ENCODE data around the gene CREBBP.

CREBBP gene

DNA sequence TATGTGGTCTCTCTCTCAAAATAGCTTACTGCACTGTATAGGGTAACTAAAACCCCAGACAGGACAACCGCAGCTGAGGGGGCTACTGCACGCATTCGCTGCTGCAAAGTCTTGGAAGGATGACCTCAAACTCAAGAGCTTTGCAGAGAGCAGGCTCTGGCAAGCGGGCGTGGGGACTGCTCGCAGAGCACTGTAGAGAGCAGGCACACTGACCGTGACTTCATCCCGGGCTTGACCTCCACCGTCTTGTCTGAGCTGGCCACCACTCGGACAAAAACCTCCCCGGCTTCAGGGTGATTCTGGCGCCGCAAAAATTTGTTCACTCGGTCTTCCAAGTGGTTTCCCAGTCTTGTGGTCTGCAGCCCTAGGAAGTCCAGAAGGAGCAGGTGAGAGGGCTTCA lies 140.3 kb downstream of the CREBBP start:
- no peaks in the 10 kb centered on the region for H3K4me1 ChIP-seq (ENCODE audit: control insufficient read depth, insufficient read depth, low read length, poor library complexity, severe bottlenecking)
- H3K4me3 ChIP-seq (ENCODE audit: insufficient read depth, low read depth, low read length, poor library complexity, severe bottlenecking) = no peak overlapping the region
- no peaks in the 10 kb centered on the region for H3K9me3 ChIP-seq (ENCODE audit: control insufficient read depth, low read length)
- DNase-seq = no peak
- H3K27ac ChIP-seq (ENCODE audit: insufficient read depth, low read length, poor library complexity, severe bottlenecking) = no peak overlapping the region
- peaks cover 92% of the 10 kb centered on the region for H3K36me3 ChIP-seq (ENCODE audit: control insufficient read depth, insufficient read depth, low read length)
- H3K27me3 ChIP-seq (replicated peaks; ENCODE audit: control insufficient read depth, insufficient read depth, low read length, poor library complexity, severe bottlenecking) = no peaks in the 10 kb centered on the region

DNA sequence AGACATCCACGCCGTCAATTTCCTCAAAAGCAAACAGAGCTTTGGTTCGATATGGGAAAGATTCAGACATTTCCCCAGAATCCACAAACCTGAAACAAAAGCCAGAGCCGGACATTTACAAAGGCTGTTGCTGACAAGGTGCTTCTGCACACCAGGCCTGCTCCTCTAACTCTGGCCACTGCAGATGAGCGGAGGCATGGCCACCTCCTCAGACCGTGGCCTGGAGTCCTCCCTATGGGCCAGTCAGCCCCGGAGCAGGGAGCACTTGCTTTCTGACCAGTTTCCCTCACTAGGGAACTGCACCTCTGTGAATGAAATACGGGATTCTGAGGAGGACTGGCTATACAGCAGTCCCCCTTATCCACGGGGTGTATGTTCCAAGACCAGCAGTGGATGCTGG lies 140.9 kb downstream of the CREBBP start:
- Histone ChIP-seq H3K27ac (ENCODE audit: insufficient read depth, low read length, poor library complexity, severe bottlenecking) (no peak overlapping the region), H3K36me3 (ENCODE audit: control insufficient read depth, insufficient read depth, low read length) (peaks cover 92% of the 10 kb centered on the region), H3K4me1 (ENCODE audit: control insufficient read depth, insufficient read depth, low read length, poor library complexity, severe bottlenecking) (no peaks in the 10 kb centered on the region), H3K27me3 (replicated peaks; ENCODE audit: control insufficient read depth, insufficient read depth, low read length, poor library complexity, severe bottlenecking) (no peaks in the 10 kb centered on the region), H3K9me3 (ENCODE audit: control insufficient read depth, low read length) (no peaks in the 10 kb centered on the region), H3K4me3 (ENCODE audit: insufficient read depth, low read depth, low read length, poor library complexity, severe bottlenecking) (no peak overlapping the region)
- DNase-seq = no peak

DNA sequence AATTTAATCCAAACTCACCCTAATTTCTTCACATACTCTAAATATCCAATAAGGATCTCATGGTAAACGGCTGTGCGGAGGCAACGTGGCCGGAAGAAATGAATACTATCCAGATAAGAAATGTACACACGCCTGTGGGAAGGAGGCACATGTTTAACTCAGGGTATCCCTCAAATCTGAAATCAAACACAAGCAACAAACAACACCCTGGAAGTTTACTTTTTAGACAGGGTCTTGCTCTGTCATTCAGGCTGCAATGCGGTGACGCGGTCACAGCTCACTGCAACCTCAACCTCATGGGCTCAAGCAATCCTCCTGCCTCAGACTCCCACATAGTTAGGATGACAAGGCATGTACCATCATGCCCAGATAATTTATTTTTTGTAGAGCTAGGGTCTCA lies 142.0 kb downstream of the CREBBP start:
- H3K36me3 ChIP-seq (ENCODE audit: control insufficient read depth, insufficient read depth, low read length) = peaks cover 92% of the 10 kb centered on the region

DNA sequence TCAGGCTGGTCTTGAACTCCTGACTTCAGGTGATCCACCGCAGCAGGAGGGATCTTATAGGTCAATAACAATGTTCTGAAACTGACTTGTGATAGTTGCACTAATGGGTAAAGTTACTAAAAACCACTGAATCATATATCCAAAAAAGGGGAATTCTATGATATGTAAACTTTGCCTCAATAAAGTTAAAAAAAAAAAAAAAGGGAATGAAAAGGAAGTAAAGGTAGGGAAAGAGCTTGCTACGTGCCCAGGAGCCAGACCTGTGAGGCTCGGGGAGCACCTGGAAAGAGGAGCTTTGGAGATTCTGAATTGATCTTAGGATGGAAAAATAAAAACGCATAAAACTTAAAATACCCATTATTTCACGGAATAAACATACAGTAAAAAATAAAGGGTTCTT lies 142.4 kb downstream of the CREBBP start:
- Histone ChIP-seq H3K4me3 (ENCODE audit: insufficient read depth, low read depth, low read length, poor library complexity, severe bottlenecking) (no peak overlapping the region), H3K27me3 (replicated peaks; ENCODE audit: control insufficient read depth, insufficient read depth, low read length, poor library complexity, severe bottlenecking) (no peaks in the 10 kb centered on the region), H3K4me1 (ENCODE audit: control insufficient read depth, insufficient read depth, low read length, poor library complexity, severe bottlenecking) (no peaks in the 10 kb centered on the region), H3K27ac (ENCODE audit: insufficient read depth, low read length, poor library complexity, severe bottlenecking) (no peak overlapping the region), H3K9me3 (ENCODE audit: control insufficient read depth, low read length) (no peaks in the 10 kb centered on the region), H3K36me3 (ENCODE audit: control insufficient read depth, insufficient read depth, low read length) (peaks cover 88% of the 10 kb centered on the region)
- no peak for DNase-seq

More for the DNA sequence above, 142.0 kb downstream of the CREBBP start:
- DNase-seq = no peak
- H3K9me3 ChIP-seq (ENCODE audit: control insufficient read depth, low read length) = no peaks in the 10 kb centered on the region
- H3K27me3 ChIP-seq (replicated peaks; ENCODE audit: control insufficient read depth, insufficient read depth, low read length, poor library complexity, severe bottlenecking) = no peaks in the 10 kb centered on the region
- H3K27ac ChIP-seq (ENCODE audit: insufficient read depth, low read length, poor library complexity, severe bottlenecking) = no peak overlapping the region
- H3K4me1 ChIP-seq (ENCODE audit: control insufficient read depth, insufficient read depth, low read length, poor library complexity, severe bottlenecking) = no peaks in the 10 kb centered on the region
- H3K4me3 ChIP-seq (ENCODE audit: insufficient read depth, low read depth, low read length, poor library complexity, severe bottlenecking) = no peak overlapping the region

DNA sequence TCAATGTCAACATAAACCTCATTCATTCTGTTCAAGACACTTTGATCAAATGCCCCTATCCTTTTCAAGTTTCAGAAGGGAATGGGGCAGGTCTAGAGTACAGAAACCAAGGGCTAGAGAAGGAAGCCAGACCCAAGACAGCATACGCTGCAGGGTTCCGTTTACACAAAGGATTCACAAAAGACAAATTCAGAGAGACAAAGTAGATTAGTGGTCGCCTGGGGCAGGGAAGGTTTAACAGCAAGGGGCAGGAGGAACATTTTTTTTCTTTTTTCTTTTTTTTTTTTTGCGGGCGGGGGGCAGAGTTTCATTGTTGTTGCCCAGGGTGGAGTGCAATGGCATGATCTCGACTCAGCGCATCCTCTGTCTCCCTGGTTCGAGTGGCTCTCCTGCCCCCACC lies 143.3 kb downstream of the CREBBP start:
- Histone ChIP-seq H3K9me3 (ENCODE audit: control insufficient read depth, low read length) (no peaks in the 10 kb centered on the region), H3K36me3 (ENCODE audit: control insufficient read depth, insufficient read depth, low read length) (peaks cover 83% of the 10 kb centered on the region), H3K4me1 (ENCODE audit: control insufficient read depth, insufficient read depth, low read length, poor library complexity, severe bottlenecking) (no peaks in the 10 kb centered on the region), H3K27me3 (replicated peaks; ENCODE audit: control insufficient read depth, insufficient read depth, low read length, poor library complexity, severe bottlenecking) (no peaks in the 10 kb centered on the region), H3K27ac (ENCODE audit: insufficient read depth, low read length, poor library complexity, severe bottlenecking) (no peak overlapping the region), H3K4me3 (ENCODE audit: insufficient read depth, low read depth, low read length, poor library complexity, severe bottlenecking) (no peak overlapping the region)
- no peak for DNase-seq

DNA sequence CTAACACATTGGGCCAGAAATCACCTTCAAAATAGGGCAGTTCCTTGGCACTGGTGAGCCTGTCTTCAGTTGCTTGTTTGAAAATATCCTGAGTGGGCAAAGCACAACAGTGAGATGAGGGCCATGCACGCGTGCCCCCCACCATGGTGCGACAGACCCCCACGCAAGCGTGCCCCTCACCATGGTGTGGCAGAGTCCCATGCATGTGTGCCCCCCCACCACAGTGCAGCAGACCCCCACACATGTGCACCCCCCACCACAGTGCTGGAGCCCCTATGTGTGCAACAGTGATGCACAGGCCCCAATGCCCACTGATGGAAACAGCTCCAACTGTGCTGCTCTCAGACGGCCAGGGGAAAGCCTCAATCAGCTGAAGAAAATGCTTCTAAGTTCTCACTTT lies 144.4 kb downstream of the CREBBP start:
- Histone ChIP-seq H3K36me3 (ENCODE audit: control insufficient read depth, insufficient read depth, low read length) (peaks cover 84% of the 10 kb centered on the region), H3K4me1 (ENCODE audit: control insufficient read depth, insufficient read depth, low read length, poor library complexity, severe bottlenecking) (no peaks in the 10 kb centered on the region), H3K27me3 (replicated peaks; ENCODE audit: control insufficient read depth, insufficient read depth, low read length, poor library complexity, severe bottlenecking) (no peaks in the 10 kb centered on the region), H3K27ac (ENCODE audit: insufficient read depth, low read length, poor library complexity, severe bottlenecking) (no peak overlapping the region), H3K9me3 (ENCODE audit: control insufficient read depth, low read length) (no peaks in the 10 kb centered on the region), H3K4me3 (ENCODE audit: insufficient read depth, low read depth, low read length, poor library complexity, severe bottlenecking) (no peak overlapping the region)
- DNase-seq = no peak

DNA sequence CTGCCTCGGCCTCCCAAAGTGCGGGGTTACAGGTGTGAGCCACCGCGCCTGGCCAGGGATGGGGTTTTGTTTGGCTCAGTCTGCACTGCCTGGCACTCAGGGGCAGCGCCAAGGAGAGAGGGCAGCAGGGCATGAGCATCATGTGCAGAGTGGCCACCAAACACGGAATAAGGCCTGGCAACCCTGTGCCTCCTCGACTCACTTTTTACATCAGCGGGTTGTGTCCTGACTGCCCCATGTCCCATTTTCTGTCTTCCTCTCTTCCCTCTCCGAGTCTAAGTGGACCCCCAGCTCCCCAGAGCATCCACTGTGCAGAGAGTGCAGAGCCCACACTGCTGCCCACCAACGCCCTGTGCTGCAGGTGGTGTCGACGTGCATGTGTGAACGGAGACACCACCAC lies 145.0 kb downstream of the CREBBP start:
- H3K27me3 ChIP-seq (replicated peaks; ENCODE audit: control insufficient read depth, insufficient read depth, low read length, poor library complexity, severe bottlenecking) = no peaks in the 10 kb centered on the region
- peaks cover 85% of the 10 kb centered on the region for H3K36me3 ChIP-seq (ENCODE audit: control insufficient read depth, insufficient read depth, low read length)
- no peaks in the 10 kb centered on the region for H3K4me1 ChIP-seq (ENCODE audit: control insufficient read depth, insufficient read depth, low read length, poor library complexity, severe bottlenecking)
- H3K9me3 ChIP-seq (ENCODE audit: control insufficient read depth, low read length) = no peaks in the 10 kb centered on the region
- H3K27ac ChIP-seq (ENCODE audit: insufficient read depth, low read length, poor library complexity, severe bottlenecking) = no peak overlapping the region
- DNase-seq = no peak
- no peak overlapping the region for H3K4me3 ChIP-seq (ENCODE audit: insufficient read depth, low read depth, low read length, poor library complexity, severe bottlenecking)

DNA sequence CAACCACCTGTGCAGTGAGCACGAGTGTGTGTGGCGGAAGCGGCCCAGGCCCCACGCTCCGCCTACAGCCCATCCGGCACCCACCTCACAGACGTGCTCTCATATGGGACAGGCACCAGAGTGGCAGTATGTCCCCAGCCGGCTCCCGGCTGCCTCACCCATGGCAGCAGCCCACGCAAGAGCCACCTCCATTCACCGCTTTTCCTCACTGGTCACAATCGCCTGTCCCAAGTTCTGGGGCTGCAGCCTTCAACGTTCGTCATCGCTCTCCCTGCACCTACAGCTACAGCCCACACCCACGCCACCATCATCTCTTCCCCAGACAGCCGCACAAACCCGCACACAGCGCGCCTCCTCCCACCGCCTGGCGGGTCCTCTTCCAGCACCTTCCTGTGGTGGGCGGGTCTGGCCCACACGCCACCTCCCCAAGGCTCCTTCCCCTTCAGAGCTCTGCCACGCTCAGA lies 145.7 kb downstream of the CREBBP start:
- Histone ChIP-seq H3K4me3 (ENCODE audit: insufficient read depth, low read depth, low read length, poor library complexity, severe bottlenecking) (no peak overlapping the region), H3K27ac (ENCODE audit: insufficient read depth, low read length, poor library complexity, severe bottlenecking) (no peak overlapping the region), H3K27me3 (replicated peaks; ENCODE audit: control insufficient read depth, insufficient read depth, low read length, poor library complexity, severe bottlenecking) (no peaks in the 10 kb centered on the region), H3K9me3 (ENCODE audit: control insufficient read depth, low read length) (no peaks in the 10 kb centered on the region), H3K36me3 (ENCODE audit: control insufficient read depth, insufficient read depth, low read length) (peaks cover 85% of the 10 kb centered on the region), H3K4me1 (ENCODE audit: control insufficient read depth, insufficient read depth, low read length, poor library complexity, severe bottlenecking) (no peaks in the 10 kb centered on the region)
- no peak for DNase-seq

DNA sequence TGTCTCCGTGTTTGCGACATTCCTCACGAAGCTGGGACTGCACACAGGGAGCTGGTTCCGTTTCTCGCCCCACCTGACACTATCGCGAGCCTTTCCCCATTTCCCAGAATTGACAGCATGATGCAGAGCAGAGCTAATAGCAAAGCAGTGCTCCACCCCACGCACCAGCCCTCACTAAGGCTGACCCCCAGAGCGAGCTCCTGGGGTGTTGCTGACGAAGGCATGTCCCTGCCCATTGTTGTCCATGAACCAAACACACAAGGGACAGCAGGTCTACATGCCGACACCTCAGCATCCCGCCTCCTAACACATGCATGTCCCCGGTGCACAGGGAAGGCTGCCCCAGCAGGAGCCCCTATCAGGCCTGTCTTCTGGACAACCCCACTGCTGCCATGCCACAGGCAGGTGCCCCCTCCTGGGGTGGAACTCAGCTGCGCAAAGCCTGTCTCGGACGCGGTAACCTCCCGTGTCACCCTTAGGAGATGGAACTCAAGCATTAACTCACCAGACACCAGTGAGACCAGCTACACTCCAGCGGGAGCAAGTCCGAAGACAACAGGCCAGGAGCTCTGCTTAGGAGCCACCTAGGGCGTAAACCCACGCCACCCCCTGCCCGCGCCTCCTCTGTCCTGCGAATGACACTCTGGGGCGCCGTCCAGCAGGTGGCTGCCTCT lies 146.3 kb downstream of the CREBBP start:
- no peaks in the 10 kb centered on the region for H3K4me1 ChIP-seq (ENCODE audit: control insufficient read depth, insufficient read depth, low read length, poor library complexity, severe bottlenecking)
- H3K36me3 ChIP-seq (ENCODE audit: control insufficient read depth, insufficient read depth, low read length) = peaks cover 85% of the 10 kb centered on the region
- no peaks in the 10 kb centered on the region for H3K27me3 ChIP-seq (replicated peaks; ENCODE audit: control insufficient read depth, insufficient read depth, low read length, poor library complexity, severe bottlenecking)
- no peak for DNase-seq
- H3K9me3 ChIP-seq (ENCODE audit: control insufficient read depth, low read length) = no peaks in the 10 kb centered on the region
- H3K27ac ChIP-seq (ENCODE audit: insufficient read depth, low read length, poor library complexity, severe bottlenecking) = no peak overlapping the region
- no peak overlapping the region for H3K4me3 ChIP-seq (ENCODE audit: insufficient read depth, low read depth, low read length, poor library complexity, severe bottlenecking)

DNA sequence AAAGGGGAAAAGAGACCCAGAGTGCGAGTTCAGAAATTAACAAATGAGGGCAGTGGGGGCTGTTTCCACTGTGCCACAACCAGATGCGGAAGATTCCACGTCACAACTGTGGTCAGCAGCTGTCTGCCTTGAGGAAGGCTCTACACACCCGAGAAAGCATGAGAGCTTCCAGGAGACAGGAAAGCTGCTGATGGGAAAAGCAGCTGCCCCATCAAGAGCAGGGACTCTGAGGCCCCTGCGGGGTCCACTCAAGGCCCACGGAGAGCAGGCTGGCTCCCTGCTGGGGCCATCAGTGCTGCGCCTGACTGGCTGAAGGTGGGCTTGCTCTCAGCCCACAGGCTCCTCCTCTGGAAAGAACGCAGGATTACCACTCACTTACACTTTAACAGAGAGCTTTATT lies 148.3 kb downstream of the CREBBP start:
- H3K4me3 ChIP-seq (ENCODE audit: insufficient read depth, low read depth, low read length, poor library complexity, severe bottlenecking) = no peak overlapping the region
- H3K9me3 ChIP-seq (ENCODE audit: control insufficient read depth, low read length) = no peaks in the 10 kb centered on the region
- no peaks in the 10 kb centered on the region for H3K4me1 ChIP-seq (ENCODE audit: control insufficient read depth, insufficient read depth, low read length, poor library complexity, severe bottlenecking)
- H3K27ac ChIP-seq (ENCODE audit: insufficient read depth, low read length, poor library complexity, severe bottlenecking) = no peak overlapping the region
- no peaks in the 10 kb centered on the region for H3K27me3 ChIP-seq (replicated peaks; ENCODE audit: control insufficient read depth, insufficient read depth, low read length, poor library complexity, severe bottlenecking)
- DNase-seq = no peak
- H3K36me3 ChIP-seq (ENCODE audit: control insufficient read depth, insufficient read depth, low read length) = peaks cover 81% of the 10 kb centered on the region
